GM23338 (cell line): Measurements from ENCODE around the gene SEMA4D. TPM values are rescaled to one million over a fixed set of nuclear protein-coding genes. Genes with fewer than 3 reads are reported as not detected.
A peak's percentile ranks its signal among the peaks of the same experiment; 100 is the strongest.

ENCODE experiments used
- ATAC-seq: fragments of 200-7000 bp; cut with Tn5 transposase; 3 replicates; pipeline ENCODE4 v1.9.1; 2020
- DNase-seq: peaks from one replicate; pipeline ENCODE4 v3.0.0-alpha.2; 2015; ENCODE audit warnings: low spot score
- H2AFZ ChIP-seq: fragments of 200-600 bp; sonication (generic); 2 replicates; pipeline ENCODE4 v1.8.0; 2016; ENCODE audit warnings: antibody characterized with exemption, mild to moderate bottlenecking, moderate library complexity
- H3F3A ChIP-seq: fragments of 200-600 bp; sonication (generic); replicated peaks from 2 replicates; pipeline ENCODE4 v1.8.0; 2017; ENCODE audit warnings: antibody characterized with exemption, mixed run types, low read depth
- H3K27ac ChIP-seq: fragments of 200-600 bp; sonication (generic); 2 replicates; pipeline ENCODE4 v1.6.1; 2016; ENCODE audit warnings: low read depth
- H3K27me3 ChIP-seq: fragments of 200-600 bp; sonication (generic); 2 replicates; pipeline ENCODE4 v1.8.0; 2016; ENCODE audit warnings: mild to moderate bottlenecking, mixed run types, moderate library complexity; ENCODE audit not compliant: insufficient read depth
- H3K36me3 ChIP-seq: fragments of 200-600 bp; sonication (generic); 2 replicates; pipeline ENCODE4 v1.8.0; 2016; ENCODE audit warnings: mild to moderate bottlenecking; ENCODE audit not compliant: insufficient read depth
- H3K4me1 ChIP-seq: fragments of 200-600 bp; sonication (generic); 2 replicates; pipeline ENCODE4 v1.8.0; 2016; ENCODE audit warnings: mild to moderate bottlenecking, moderate library complexity; ENCODE audit not compliant: insufficient read depth
- H3K4me2 ChIP-seq: fragments of 200-600 bp; sonication (generic); 2 replicates; pipeline ENCODE4 v1.7.1; 2017; ENCODE audit warnings: mixed run types
- H3K4me3 ChIP-seq: fragments of 200-600 bp; sonication (generic); 2 replicates; pipeline ENCODE4 v1.6.1; 2016; ENCODE audit warnings: mixed run types
- H3K79me2 ChIP-seq: fragments of 200-600 bp; sonication (generic); replicated peaks from 2 replicates; pipeline ENCODE4 v1.8.0; 2017; ENCODE audit warnings: mild to moderate bottlenecking; ENCODE audit not compliant: insufficient read depth
- H3K9me2 ChIP-seq: fragments of 200-600 bp; sonication (generic); 2 replicates; pipeline ENCODE4 v1.8.0; 2017; ENCODE audit not compliant: insufficient read depth
- H4K20me1 ChIP-seq: fragments of 200-600 bp; sonication (generic); replicated peaks from 2 replicates; pipeline ENCODE4 v1.8.0; 2017; ENCODE audit warnings: mild to moderate bottlenecking; ENCODE audit not compliant: insufficient read depth
- H3K27ac Mint-ChIP-seq: 2 replicates; pipeline ENCODE4 v1.8.0; 2020; ENCODE audit warnings: inconsistent platforms, mild to moderate bottlenecking, moderate library complexity, mixed read lengths
- H3K27me3 Mint-ChIP-seq: 3 replicates; pipeline ENCODE4 v1.8.0; 2022; ENCODE audit warnings: low read depth, mild to moderate bottlenecking, moderate library complexity, mixed read lengths, inconsistent platforms; ENCODE audit not compliant: insufficient read depth, poor library complexity
- H3K36me3 Mint-ChIP-seq: 3 replicates; pipeline ENCODE4 v1.8.0; 2021; ENCODE audit warnings: low read depth, mild to moderate bottlenecking, inconsistent platforms, moderate library complexity, mixed read lengths
- H3K4me1 Mint-ChIP-seq: 3 replicates; pipeline ENCODE4 v1.8.0; 2020; ENCODE audit warnings: mild to moderate bottlenecking, inconsistent platforms, mixed read lengths
- H3K4me3 Mint-ChIP-seq: 3 replicates; pipeline ENCODE4 v1.8.0; 2021; ENCODE audit warnings: moderate library complexity, mild to moderate bottlenecking, inconsistent platforms, mixed read lengths
- H3K9me3 Mint-ChIP-seq: 3 replicates; pipeline ENCODE4 v1.8.0; 2020; ENCODE audit warnings: moderate library complexity, mild to moderate bottlenecking, inconsistent platforms, mixed read lengths
- EZH2 ChIP-seq: fragments of 200-600 bp; sonication (generic); IDR thresholded peaks from one replicate; pipeline ENCODE4 v1.8.0; 2017; ENCODE audit warnings: antibody characterized with exemption, mild to moderate bottlenecking, low read depth; ENCODE audit not compliant: unreplicated experiment
- EZH2phosphoT487 ChIP-seq: fragments of 200-600 bp; sonication (generic); IDR thresholded peaks from one replicate; pipeline ENCODE4 v1.8.1; 2018; ENCODE audit warnings: antibody characterized with exemption; ENCODE audit not compliant: unreplicated experiment
- JUNB ChIP-seq: IDR thresholded peaks from one replicate; pipeline ENCODE4 v1.6.1; 2016; ENCODE audit warnings: antibody characterized with exemption; ENCODE audit not compliant: unreplicated experiment
- NANOG ChIP-seq: IDR thresholded peaks from 2 replicates; pipeline ENCODE4 v1.6.1; 2016; ENCODE audit warnings: antibody characterized with exemption, borderline replicate concordance
- POLR2AphosphoS5 ChIP-seq: IDR thresholded peaks from 2 replicates; pipeline ENCODE4 v1.6.1; 2016; ENCODE audit warnings: antibody characterized with exemption, low read depth
- STAT1 ChIP-seq: IDR thresholded peaks from one replicate; pipeline ENCODE4 v1.6.1; 2016; ENCODE audit warnings: antibody characterized with exemption; ENCODE audit not compliant: unreplicated experiment
- ZNF114 ChIP-seq: fragments of 250-450 bp; sonication (Bioruptor Pico); IDR thresholded peaks from 2 replicates; pipeline ENCODE4 v1.5.0; 2020; ENCODE audit warnings: mild to moderate bottlenecking, moderate library complexity
- ZNF331 ChIP-seq: fragments of 250-450 bp; sonication (Bioruptor Pico); IDR thresholded peaks from 2 replicates; pipeline ENCODE4 v1.5.0; 2020; ENCODE audit warnings: low read depth, mild to moderate bottlenecking, moderate library complexity
- polyA plus RNA-seq: library from polyadenylated mRNA; unstranded; fragments of >200 nt; fragmentation: Nextera tagmentation; extraction: Ambion mirVana; gene quantifications from 2 replicates; pipeline ENCODE4 v1.2.1, GENCODE V29; 2016
- total RNA-seq: library from RNA; depleted of rRNA; stranded (reverse); fragments of >200 nt; shearing (Covaris generic); gene quantifications from 2 replicates; pipeline ENCODE4 v1.2.3, GENCODE V29; 2014
- TF ChIP-seq, protein P1 (sequence below): IDR thresholded peaks from one replicate; pipeline ENCODE4 v1.6.1; 2018; ENCODE audit warnings: antibody characterized with exemption; ENCODE audit not compliant: unreplicated experiment
- TF ChIP-seq, protein P2 (sequence below), 2 experiments: fragments of 200-600 bp in 1 of 2; sonication (generic) in 1 of 2; conservative IDR thresholded peaks; 2 replicates each; pipeline versions ENCODE4 v1.5.1 to v1.6.1; 2016 to 2017; ENCODE audit warnings: antibody characterized with exemption in 2 of 2, low read depth in 2 of 2, mild to moderate bottlenecking in 2 of 2, moderate library complexity in 1 of 2
- TF ChIP-seq, protein P3 (sequence below): IDR thresholded peaks from 2 replicates; pipeline ENCODE4 v1.6.1; 2016; ENCODE audit warnings: antibody characterized with exemption

The SEMA4D gene
- total and polyA plus RNA-seq, 2 experiments from 2014 or later: 19.3 to 63.0 TPM

DNA sequence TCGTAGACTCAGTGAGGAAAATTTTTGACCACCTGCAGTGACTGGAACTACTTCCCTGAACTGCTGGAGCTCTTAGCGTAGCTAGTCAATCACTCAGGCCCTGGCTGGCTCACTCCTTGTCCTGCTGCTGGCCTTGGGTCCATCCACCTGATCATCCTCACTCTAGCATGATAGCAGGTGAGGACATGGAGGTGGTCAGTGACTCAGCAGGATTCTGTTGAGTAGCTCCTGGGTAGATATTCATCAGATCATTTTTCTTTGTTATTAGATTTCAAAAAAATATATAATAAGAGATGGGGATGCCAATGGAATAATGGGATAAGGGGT, 25.0 kb upstream of the SEMA4D start (continued):
- TF ChIP-seq, protein P1, sequence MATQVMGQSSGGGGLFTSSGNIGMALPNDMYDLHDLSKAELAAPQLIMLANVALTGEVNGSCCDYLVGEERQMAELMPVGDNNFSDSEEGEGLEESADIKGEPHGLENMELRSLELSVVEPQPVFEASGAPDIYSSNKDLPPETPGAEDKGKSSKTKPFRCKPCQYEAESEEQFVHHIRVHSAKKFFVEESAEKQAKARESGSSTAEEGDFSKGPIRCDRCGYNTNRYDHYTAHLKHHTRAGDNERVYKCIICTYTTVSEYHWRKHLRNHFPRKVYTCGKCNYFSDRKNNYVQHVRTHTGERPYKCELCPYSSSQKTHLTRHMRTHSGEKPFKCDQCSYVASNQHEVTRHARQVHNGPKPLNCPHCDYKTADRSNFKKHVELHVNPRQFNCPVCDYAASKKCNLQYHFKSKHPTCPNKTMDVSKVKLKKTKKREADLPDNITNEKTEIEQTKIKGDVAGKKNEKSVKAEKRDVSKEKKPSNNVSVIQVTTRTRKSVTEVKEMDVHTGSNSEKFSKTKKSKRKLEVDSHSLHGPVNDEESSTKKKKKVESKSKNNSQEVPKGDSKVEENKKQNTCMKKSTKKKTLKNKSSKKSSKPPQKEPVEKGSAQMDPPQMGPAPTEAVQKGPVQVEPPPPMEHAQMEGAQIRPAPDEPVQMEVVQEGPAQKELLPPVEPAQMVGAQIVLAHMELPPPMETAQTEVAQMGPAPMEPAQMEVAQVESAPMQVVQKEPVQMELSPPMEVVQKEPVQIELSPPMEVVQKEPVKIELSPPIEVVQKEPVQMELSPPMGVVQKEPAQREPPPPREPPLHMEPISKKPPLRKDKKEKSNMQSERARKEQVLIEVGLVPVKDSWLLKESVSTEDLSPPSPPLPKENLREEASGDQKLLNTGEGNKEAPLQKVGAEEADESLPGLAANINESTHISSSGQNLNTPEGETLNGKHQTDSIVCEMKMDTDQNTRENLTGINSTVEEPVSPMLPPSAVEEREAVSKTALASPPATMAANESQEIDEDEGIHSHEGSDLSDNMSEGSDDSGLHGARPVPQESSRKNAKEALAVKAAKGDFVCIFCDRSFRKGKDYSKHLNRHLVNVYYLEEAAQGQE: no peak
- no peak for TF ChIP-seq POLR2AphosphoS5
- TF ChIP-seq EZH2: no peak
- TF ChIP-seq EZH2phosphoT487: no peak
- no peak for TF ChIP-seq JUNB
- no peak for TF ChIP-seq ZNF114 (CRISPR knock-in tag)
- no peak for TF ChIP-seq STAT1
- TF ChIP-seq, protein P2, sequence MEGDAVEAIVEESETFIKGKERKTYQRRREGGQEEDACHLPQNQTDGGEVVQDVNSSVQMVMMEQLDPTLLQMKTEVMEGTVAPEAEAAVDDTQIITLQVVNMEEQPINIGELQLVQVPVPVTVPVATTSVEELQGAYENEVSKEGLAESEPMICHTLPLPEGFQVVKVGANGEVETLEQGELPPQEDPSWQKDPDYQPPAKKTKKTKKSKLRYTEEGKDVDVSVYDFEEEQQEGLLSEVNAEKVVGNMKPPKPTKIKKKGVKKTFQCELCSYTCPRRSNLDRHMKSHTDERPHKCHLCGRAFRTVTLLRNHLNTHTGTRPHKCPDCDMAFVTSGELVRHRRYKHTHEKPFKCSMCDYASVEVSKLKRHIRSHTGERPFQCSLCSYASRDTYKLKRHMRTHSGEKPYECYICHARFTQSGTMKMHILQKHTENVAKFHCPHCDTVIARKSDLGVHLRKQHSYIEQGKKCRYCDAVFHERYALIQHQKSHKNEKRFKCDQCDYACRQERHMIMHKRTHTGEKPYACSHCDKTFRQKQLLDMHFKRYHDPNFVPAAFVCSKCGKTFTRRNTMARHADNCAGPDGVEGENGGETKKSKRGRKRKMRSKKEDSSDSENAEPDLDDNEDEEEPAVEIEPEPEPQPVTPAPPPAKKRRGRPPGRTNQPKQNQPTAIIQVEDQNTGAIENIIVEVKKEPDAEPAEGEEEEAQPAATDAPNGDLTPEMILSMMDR (conservative IDR thresholded peaks at IDR 0.05; ENCODE audit: low read depth in 2 of 2): no peak
- TF ChIP-seq ZNF331: no peak
- TF ChIP-seq NANOG: no peak

DNA sequence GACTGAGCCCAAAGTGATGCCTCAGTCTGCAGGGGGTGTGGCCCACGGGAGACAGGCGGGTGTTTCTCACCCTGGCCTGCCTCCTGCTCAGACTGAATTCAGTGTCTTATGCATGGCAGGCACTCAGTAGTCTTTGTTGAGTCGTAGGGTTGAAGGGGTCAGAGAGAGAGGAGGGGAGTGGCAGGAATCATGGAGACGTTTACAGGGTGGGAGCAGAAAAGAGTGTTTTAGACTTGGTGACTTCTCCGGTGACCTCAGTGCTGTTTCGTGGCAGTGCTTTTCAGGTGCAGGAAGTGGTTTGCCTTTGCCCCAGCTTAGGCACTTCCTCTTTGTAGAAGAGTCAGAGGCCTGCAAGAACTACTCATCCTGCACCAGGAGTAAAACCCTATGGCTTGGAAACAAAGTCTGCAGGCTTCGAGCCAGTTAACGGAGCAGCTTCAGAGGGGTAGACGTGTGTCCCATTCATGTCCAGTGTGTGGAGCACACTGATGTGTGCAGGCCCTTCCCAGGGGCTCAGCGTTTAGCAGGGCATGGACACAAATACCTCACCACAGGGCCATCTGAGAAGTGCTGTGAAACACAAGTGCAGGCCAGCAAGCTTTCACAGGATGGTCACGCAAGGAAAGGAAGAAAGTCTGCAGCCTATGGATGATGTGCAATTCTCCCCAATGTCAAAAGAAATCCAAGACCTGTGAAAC, 24.5 kb upstream of the SEMA4D start:
- Histone ChIP-seq H3F3A (no peaks in the 10 kb centered on the region), H3K4me3 (no peak overlapping the region), H3K27ac (no peak overlapping the region), H4K20me1 (no peaks in the 10 kb centered on the region), H2AFZ (peak overlapping the region; percentile 86; the same call in 1 of the 2 replicates), H3K27me3 (no peaks in the 10 kb centered on the region), H3K4me1 (no peaks in the 10 kb centered on the region), H3K36me3 (no peaks in the 10 kb centered on the region), H3K9me2 (peaks cover 3% of the 10 kb centered on the region; the same call in 1 of the 2 replicates), H3K4me2 (no peak overlapping the region), H3K79me2 (no peaks in the 10 kb centered on the region)
- H3K27ac Mint-ChIP-seq: no peak overlapping the region
- no peaks in the 10 kb centered on the region; the same call in 2 of the 3 replicates for H3K9me3 Mint-ChIP-seq
- no peak overlapping the region for H3K4me3 Mint-ChIP-seq
- ATAC-seq: peak; percentile 47
- H3K27me3 Mint-ChIP-seq: peaks cover 11% of the 10 kb centered on the region
- H3K36me3 Mint-ChIP-seq: no peaks in the 10 kb centered on the region
- peaks cover 4% of the 10 kb centered on the region; the same call in 2 of the 3 replicates for H3K4me1 Mint-ChIP-seq
- no peak for DNase-seq
- no peak for TF ChIP-seq JUNB
- no peak for TF ChIP-seq NANOG
- TF ChIP-seq, protein P2 (conservative IDR thresholded peaks at IDR 0.05; ENCODE audit: low read depth in 2 of 2): no peak
- TF ChIP-seq EZH2phosphoT487: no peak
- TF ChIP-seq ZNF114 (CRISPR knock-in tag): no peak
- no peak for TF ChIP-seq STAT1
- TF ChIP-seq, protein P3, sequence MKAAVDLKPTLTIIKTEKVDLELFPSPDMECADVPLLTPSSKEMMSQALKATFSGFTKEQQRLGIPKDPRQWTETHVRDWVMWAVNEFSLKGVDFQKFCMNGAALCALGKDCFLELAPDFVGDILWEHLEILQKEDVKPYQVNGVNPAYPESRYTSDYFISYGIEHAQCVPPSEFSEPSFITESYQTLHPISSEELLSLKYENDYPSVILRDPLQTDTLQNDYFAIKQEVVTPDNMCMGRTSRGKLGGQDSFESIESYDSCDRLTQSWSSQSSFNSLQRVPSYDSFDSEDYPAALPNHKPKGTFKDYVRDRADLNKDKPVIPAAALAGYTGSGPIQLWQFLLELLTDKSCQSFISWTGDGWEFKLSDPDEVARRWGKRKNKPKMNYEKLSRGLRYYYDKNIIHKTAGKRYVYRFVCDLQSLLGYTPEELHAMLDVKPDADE: no peak
